H9 (cell line): Measurements from ENCODE around the gene ALG14. TPM values are rescaled to one million over a fixed set of nuclear protein-coding genes. Genes with fewer than 3 reads are reported as not detected.
"Not testable (repeated sequence)": the region's sequence is repeated elsewhere in the genome, so short reads cannot be mapped to it uniquely, and the experiment has no call there.

Source experiments
- DNase-seq: peaks from one replicate; pipeline ENCODE4 v3.0.0-alpha.2; 2017
- H2AFZ ChIP-seq: one replicate; pipeline ENCODE4 v1.6.1; 2013; ENCODE audit warnings: mild to moderate bottlenecking, low read length, control low read depth, moderate library complexity
- H2AK5ac ChIP-seq: 2 replicates; pipeline ENCODE4 v1.6.1; 2013; ENCODE audit warnings: low read length, control low read depth, mixed read lengths; ENCODE audit not compliant: insufficient read length
- H2BK120ac ChIP-seq: one replicate; pipeline ENCODE4 v1.6.1; 2013; ENCODE audit warnings: low read depth, mild to moderate bottlenecking, low read length, control low read depth, inconsistent platforms; ENCODE audit not compliant: poor library complexity, severe bottlenecking
- H2BK12ac ChIP-seq: 2 replicates; pipeline ENCODE4 v1.6.1; 2013; ENCODE audit warnings: low read length, control low read depth, mixed read lengths, low read depth; ENCODE audit not compliant: insufficient read length
- H2BK15ac ChIP-seq: 2 replicates; pipeline ENCODE4 v1.6.1; 2013; ENCODE audit warnings: low read depth, low read length, control low read depth
- H2BK20ac ChIP-seq: one replicate; pipeline ENCODE4 v1.6.1; 2013; ENCODE audit warnings: low read depth, mild to moderate bottlenecking, low read length, control low read depth, inconsistent platforms; ENCODE audit not compliant: poor library complexity, severe bottlenecking
- H2BK5ac ChIP-seq: 2 replicates; pipeline ENCODE4 v1.6.1; 2013; ENCODE audit warnings: low read length, control low read depth, mixed read lengths; ENCODE audit not compliant: insufficient read length
- H3K14ac ChIP-seq: 2 replicates; pipeline ENCODE4 v1.6.1; 2013; ENCODE audit warnings: low read length, control low read depth; ENCODE audit not compliant: insufficient read depth
- H3K18ac ChIP-seq: 2 replicates; pipeline ENCODE4 v1.6.1; 2013; ENCODE audit warnings: low read depth, mild to moderate bottlenecking, mixed read lengths, low read length, control low read depth; ENCODE audit not compliant: insufficient read length
- H3K23ac ChIP-seq: 2 replicates; pipeline ENCODE4 v1.6.1; 2013; ENCODE audit warnings: low read length, control low read depth, mixed read lengths, low read depth; ENCODE audit not compliant: insufficient read length
- H3K23me2 ChIP-seq: 2 replicates; pipeline ENCODE4 v1.6.1; 2013; ENCODE audit warnings: low read depth, mild to moderate bottlenecking, mixed read lengths, low read length, control low read depth; ENCODE audit not compliant: insufficient read length, poor library complexity, severe bottlenecking
- H3K27ac ChIP-seq: 2 replicates; pipeline ENCODE4 v1.5.1; 2013; ENCODE audit warnings: low read length, control low read depth, mixed read lengths, low read depth; ENCODE audit not compliant: insufficient read length
- H3K27me3 ChIP-seq: 2 replicates; pipeline ENCODE4 v1.6.1; 2013; ENCODE audit warnings: low read length, control low read depth, inconsistent platforms; ENCODE audit not compliant: insufficient read depth
- H3K4ac ChIP-seq: 2 replicates; pipeline ENCODE4 v1.6.1; 2013; ENCODE audit warnings: low read depth, mild to moderate bottlenecking, control low read depth, inconsistent platforms, low read length, moderate library complexity
- H3K4me1 ChIP-seq: 2 replicates; pipeline ENCODE4 v1.6.1; 2013; ENCODE audit warnings: low read length, control low read depth, inconsistent platforms; ENCODE audit not compliant: insufficient read depth
- H3K4me2 ChIP-seq: 2 replicates; pipeline ENCODE4 v1.6.1; 2013; ENCODE audit warnings: low read length, control low read depth, mixed read lengths; ENCODE audit not compliant: insufficient read length, insufficient read depth
- H3K56ac ChIP-seq: 2 replicates; pipeline ENCODE4 v1.6.1; 2013; ENCODE audit warnings: low read depth, mild to moderate bottlenecking, mixed read lengths, low read length, control low read depth; ENCODE audit not compliant: insufficient read length
- H3K79me1 ChIP-seq: 2 replicates; pipeline ENCODE4 v1.6.1; 2013; ENCODE audit warnings: low read depth, mild to moderate bottlenecking, moderate library complexity, low read length, control low read depth, inconsistent platforms; ENCODE audit not compliant: insufficient read depth, poor library complexity, severe bottlenecking
- H3K79me2 ChIP-seq: 2 replicates; pipeline ENCODE4 v1.6.1; 2013; ENCODE audit warnings: low read length, control low read depth, inconsistent platforms; ENCODE audit not compliant: insufficient read depth
- H3K9ac ChIP-seq: 2 replicates; pipeline ENCODE4 v1.6.1; 2013; ENCODE audit warnings: low read length, control low read depth, mixed read lengths; ENCODE audit not compliant: insufficient read length; ENCODE audit errors: extremely low read depth
- H3K9me3 ChIP-seq: one replicate; pipeline ENCODE4 v1.6.1; 2013; ENCODE audit warnings: low read depth, low read length, inconsistent platforms; ENCODE audit not compliant: control insufficient read depth
- H3T11ph ChIP-seq: one replicate; pipeline ENCODE4 v1.6.1; 2013; ENCODE audit warnings: mild to moderate bottlenecking, low read length, control low read depth, inconsistent platforms
- H4K20me1 ChIP-seq: one replicate; pipeline ENCODE4 v1.6.1; 2013; ENCODE audit not compliant: control insufficient read depth, insufficient read length, insufficient read depth
- H4K5ac ChIP-seq: 2 replicates; pipeline ENCODE4 v1.6.1; 2013; ENCODE audit warnings: low read depth, mild to moderate bottlenecking, mixed read lengths, low read length, control low read depth; ENCODE audit not compliant: insufficient read length
- H4K8ac ChIP-seq: replicated peaks from 2 replicates; pipeline ENCODE4 v1.6.1; 2013; ENCODE audit warnings: low read length, control low read depth, mixed read lengths, low read depth; ENCODE audit not compliant: insufficient read length
- H4K91ac ChIP-seq: 2 replicates; pipeline ENCODE4 v1.6.1; 2013; ENCODE audit warnings: low read depth, mild to moderate bottlenecking, moderate library complexity, mixed read lengths, low read length, control low read depth; ENCODE audit not compliant: insufficient read length
- H3K27ac Mint-ChIP-seq, 3 experiments: 2 replicates in 2 of 3; 3 replicates in 1 of 3; pipeline ENCODE4 v1.8.0; 2020 to 2021; ENCODE audit warnings: mixed read lengths in 3 of 3, mild to moderate bottlenecking in 1 of 3, moderate library complexity in 1 of 3
- H3K27me3 Mint-ChIP-seq: 2 replicates; pipeline ENCODE4 v1.8.0; 2021; ENCODE audit warnings: low read depth, mild to moderate bottlenecking, moderate library complexity, mixed read lengths
- H3K36me3 Mint-ChIP-seq, 3 experiments: 2 replicates in 2 of 3; 3 replicates in 1 of 3; pipeline ENCODE4 v1.8.0; 2020 to 2021; ENCODE audit warnings: low read depth in 3 of 3, mixed read lengths in 3 of 3; ENCODE audit not compliant: insufficient read depth in 1 of 3
- H3K4me1 Mint-ChIP-seq, 2 experiments: 2 replicates each; pipeline ENCODE4 v1.8.0; 2020; ENCODE audit warnings: mixed read lengths in 2 of 2
- H3K4me3 Mint-ChIP-seq, 2 experiments: 2 replicates in 1 of 2; 3 replicates in 1 of 2; pipeline ENCODE4 v1.8.0; 2020 to 2021; ENCODE audit warnings: mild to moderate bottlenecking in 2 of 2, mixed read lengths in 2 of 2, moderate library complexity in 1 of 2
- H3K9me3 Mint-ChIP-seq, 2 experiments: 2 replicates in 1 of 2; 3 replicates in 1 of 2; pipeline ENCODE4 v1.8.0; 2020; ENCODE audit warnings: mild to moderate bottlenecking in 2 of 2, mixed read lengths in 2 of 2, moderate library complexity in 1 of 2
- CTCF ChIP-seq: fragments of 200-600 bp; sonication (generic); conservative IDR thresholded peaks from 3 replicates; pipeline ENCODE4 v1.8.0; 2021; ENCODE audit warnings: antibody characterized with exemption, mild to moderate bottlenecking
- WGBS: extraction: QIAGEN DNeasy Blood & Tissue Kit; methylation state at CpG from one replicate; pipeline ENCODE4 v1.1.7; 2013; ENCODE audit warnings: missing lambda C conversion rate, low lambda C conversion rate, mixed read lengths; ENCODE audit not compliant: insufficient read length; ENCODE audit errors: extremely low coverage; 5-methylcytosine and 5-hydroxymethylcytosine counted together
- total RNA-seq: library from RNA; stranded (reverse); gene quantifications from 2 replicates; pipeline ENCODE4 v1.2.1, GENCODE V29; 2021

The ALG14 gene
- total RNA-seq, 1 experiment from 2014 or later: 2.5 TPM

DNA sequence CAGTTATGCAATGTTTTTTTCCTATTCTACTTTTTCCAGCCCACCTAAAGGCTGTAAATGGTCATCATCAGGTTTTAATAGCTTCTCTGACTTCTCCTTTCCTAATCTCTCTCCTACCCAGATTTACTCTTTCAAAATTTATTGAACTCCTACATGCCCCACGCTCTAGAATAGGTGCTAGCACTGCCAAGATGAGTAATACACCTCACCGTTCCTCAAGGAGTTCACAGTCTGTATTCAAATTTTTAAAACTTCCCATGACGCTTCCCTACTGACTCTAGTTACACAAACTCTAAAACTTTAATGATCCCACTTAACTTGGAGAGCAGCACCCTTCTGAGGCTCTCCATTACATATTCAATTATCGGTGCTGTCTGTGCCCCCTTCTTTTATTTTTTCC, 51.6 kb downstream of the ALG14 start:
- Histone ChIP-seq H4K8ac (no peak overlapping the region), H3K23me2 (no peaks in the 10 kb centered on the region), H4K91ac (no peak overlapping the region), H3K18ac (no peak overlapping the region), H2AFZ (no peak overlapping the region), H3K14ac (no peak overlapping the region), H2BK12ac (no peak overlapping the region), H3K4me2 (no peak overlapping the region), H3K56ac (no peak overlapping the region), H2AK5ac (no peak overlapping the region), H3K23ac (no peak overlapping the region), H3K79me2 (no peaks in the 10 kb centered on the region), H2BK120ac (no peak overlapping the region), H3K9me3 (no peaks in the 10 kb centered on the region), H3K79me1 (no peaks in the 10 kb centered on the region), H2BK15ac (no peak overlapping the region), H3K4ac (no peak overlapping the region), H3K9ac (no peak overlapping the region), H3T11ph (no peak overlapping the region), H3K27me3 (no peaks in the 10 kb centered on the region), H2BK20ac (no peak overlapping the region), H2BK5ac (no peak overlapping the region), H3K4me1 (no peaks in the 10 kb centered on the region), H3K27ac (no peak overlapping the region), H4K20me1 (no peaks in the 10 kb centered on the region), H4K5ac (no peak overlapping the region)
- Mint-ChIP-seq H3K36me3 (peaks cover 0 to 5% (median 4%) of the 10 kb centered on the region in 3 experiments; a peak in 3 of 7 replicates), H3K27me3 (no peaks in the 10 kb centered on the region), H3K9me3 (peaks cover 0 to 5% of the 10 kb centered on the region in 2 experiments; a peak in 2 of 5 replicates), H3K4me1 (peaks cover 8 to 11% of the 10 kb centered on the region in 2 experiments), H3K27ac (no peak overlapping the region), H3K4me3 (no peak overlapping the region)
- DNase-seq: no peak
- no CpG with 5 or more reads among the region's 4 CpGs for WGBS
- no peak for TF ChIP-seq CTCF

- H3K4me1 ChIP-seq, H3K23ac ChIP-seq, H2AK5ac ChIP-seq, H3K18ac ChIP-seq, H2BK120ac ChIP-seq, H3K79me1 ChIP-seq, H4K8ac ChIP-seq, H3K9ac ChIP-seq, H3K4ac ChIP-seq, H3K14ac ChIP-seq, H3K23me2 ChIP-seq, H3K4me3 Mint-ChIP-seq, H3K4me2 ChIP-seq, DNase-seq, H4K5ac ChIP-seq, H4K20me1 ChIP-seq, H2BK5ac ChIP-seq, H2BK20ac ChIP-seq, H3K9me3 ChIP-seq, H2BK15ac ChIP-seq, H4K91ac ChIP-seq, H3K9me3 Mint-ChIP-seq, H3K27me3 ChIP-seq, H3K27ac ChIP-seq, H3K79me2 ChIP-seq, H3K27me3 Mint-ChIP-seq, H3K56ac ChIP-seq, H3K36me3 Mint-ChIP-seq, H2BK12ac ChIP-seq, H2AFZ ChIP-seq, H3K27ac Mint-ChIP-seq, H3T11ph ChIP-seq: not testable (repeated sequence)
- peaks cover 16 to 19% of the 10 kb centered on the region in 2 experiments for H3K4me1 Mint-ChIP-seq
- WGBS: no CpG with 5 or more reads among the region's 6 CpGs
Measured at GRCh38 chr1:95019466-95019865, 53.3 kb downstream of the ALG14 start.
